ENCODE measurements around the gene TSPAN8.

GRCh38 chr12:71105956-71106355, 51.8 kb downstream of the TSPAN8 start:
- TF ChIP-seq POLR2AphosphoS5 (IDR thresholded peaks at IDR 0.05) (no peak), CTCF (IDR thresholded peaks at IDR 0.05) (no peak)
